ENCODE data around the gene FBH1.

GRCh38 chr10:5869156-5869555 is 20.9 kb upstream of the FBH1 start:
- TF ChIP-seq, protein P1, sequence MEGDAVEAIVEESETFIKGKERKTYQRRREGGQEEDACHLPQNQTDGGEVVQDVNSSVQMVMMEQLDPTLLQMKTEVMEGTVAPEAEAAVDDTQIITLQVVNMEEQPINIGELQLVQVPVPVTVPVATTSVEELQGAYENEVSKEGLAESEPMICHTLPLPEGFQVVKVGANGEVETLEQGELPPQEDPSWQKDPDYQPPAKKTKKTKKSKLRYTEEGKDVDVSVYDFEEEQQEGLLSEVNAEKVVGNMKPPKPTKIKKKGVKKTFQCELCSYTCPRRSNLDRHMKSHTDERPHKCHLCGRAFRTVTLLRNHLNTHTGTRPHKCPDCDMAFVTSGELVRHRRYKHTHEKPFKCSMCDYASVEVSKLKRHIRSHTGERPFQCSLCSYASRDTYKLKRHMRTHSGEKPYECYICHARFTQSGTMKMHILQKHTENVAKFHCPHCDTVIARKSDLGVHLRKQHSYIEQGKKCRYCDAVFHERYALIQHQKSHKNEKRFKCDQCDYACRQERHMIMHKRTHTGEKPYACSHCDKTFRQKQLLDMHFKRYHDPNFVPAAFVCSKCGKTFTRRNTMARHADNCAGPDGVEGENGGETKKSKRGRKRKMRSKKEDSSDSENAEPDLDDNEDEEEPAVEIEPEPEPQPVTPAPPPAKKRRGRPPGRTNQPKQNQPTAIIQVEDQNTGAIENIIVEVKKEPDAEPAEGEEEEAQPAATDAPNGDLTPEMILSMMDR (conservative IDR thresholded peaks at IDR 0.05; ENCODE audit: low read depth in 2 of 2) = no peak
- TF ChIP-seq POLR2AphosphoS5 (IDR thresholded peaks at IDR 0.05; ENCODE audit: low read depth) (no peak), EZH2phosphoT487 (IDR thresholded peaks at IDR 0.05; ENCODE audit: unreplicated experiment) (no peak), EZH2 (IDR thresholded peaks at IDR 0.05; ENCODE audit: low read depth, unreplicated experiment) (no peak), CREB1 (CRISPR knock-in tag; IDR thresholded peaks at IDR 0.05; ENCODE audit: low read depth) (no peak)
- TF ChIP-seq, protein P2, sequence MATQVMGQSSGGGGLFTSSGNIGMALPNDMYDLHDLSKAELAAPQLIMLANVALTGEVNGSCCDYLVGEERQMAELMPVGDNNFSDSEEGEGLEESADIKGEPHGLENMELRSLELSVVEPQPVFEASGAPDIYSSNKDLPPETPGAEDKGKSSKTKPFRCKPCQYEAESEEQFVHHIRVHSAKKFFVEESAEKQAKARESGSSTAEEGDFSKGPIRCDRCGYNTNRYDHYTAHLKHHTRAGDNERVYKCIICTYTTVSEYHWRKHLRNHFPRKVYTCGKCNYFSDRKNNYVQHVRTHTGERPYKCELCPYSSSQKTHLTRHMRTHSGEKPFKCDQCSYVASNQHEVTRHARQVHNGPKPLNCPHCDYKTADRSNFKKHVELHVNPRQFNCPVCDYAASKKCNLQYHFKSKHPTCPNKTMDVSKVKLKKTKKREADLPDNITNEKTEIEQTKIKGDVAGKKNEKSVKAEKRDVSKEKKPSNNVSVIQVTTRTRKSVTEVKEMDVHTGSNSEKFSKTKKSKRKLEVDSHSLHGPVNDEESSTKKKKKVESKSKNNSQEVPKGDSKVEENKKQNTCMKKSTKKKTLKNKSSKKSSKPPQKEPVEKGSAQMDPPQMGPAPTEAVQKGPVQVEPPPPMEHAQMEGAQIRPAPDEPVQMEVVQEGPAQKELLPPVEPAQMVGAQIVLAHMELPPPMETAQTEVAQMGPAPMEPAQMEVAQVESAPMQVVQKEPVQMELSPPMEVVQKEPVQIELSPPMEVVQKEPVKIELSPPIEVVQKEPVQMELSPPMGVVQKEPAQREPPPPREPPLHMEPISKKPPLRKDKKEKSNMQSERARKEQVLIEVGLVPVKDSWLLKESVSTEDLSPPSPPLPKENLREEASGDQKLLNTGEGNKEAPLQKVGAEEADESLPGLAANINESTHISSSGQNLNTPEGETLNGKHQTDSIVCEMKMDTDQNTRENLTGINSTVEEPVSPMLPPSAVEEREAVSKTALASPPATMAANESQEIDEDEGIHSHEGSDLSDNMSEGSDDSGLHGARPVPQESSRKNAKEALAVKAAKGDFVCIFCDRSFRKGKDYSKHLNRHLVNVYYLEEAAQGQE (IDR thresholded peaks at IDR 0.05; ENCODE audit: unreplicated experiment) = no peak
